Fibroblast of villous mesenchyme (primary cell): ENCODE results near the gene KLB. TPM values are rescaled to one million over a fixed set of nuclear protein-coding genes. Genes with fewer than 3 reads are reported as not detected.
"Not testable (repeated sequence)": the region's sequence is repeated elsewhere in the genome, so short reads cannot be mapped to it uniquely, and the experiment has no call there.

Experiments used
- DNase-seq: peaks from one replicate; pipeline ENCODE4 v3.0.0-alpha.2; 2010; ENCODE audit warnings: low read depth
- H3K4me3 ChIP-seq: 2 replicates; pipeline ENCODE4 v1.5.1; 2011; ENCODE audit warnings: low read depth, mild to moderate bottlenecking, low read length
- CTCF ChIP-seq: IDR thresholded peaks from 2 replicates; pipeline ENCODE4 v1.5.1; 2012; ENCODE audit warnings: low read depth, mild to moderate bottlenecking, low read length; ENCODE audit not compliant: insufficient read depth
- total RNA-seq: library from RNA; depleted of rRNA; stranded (reverse); fragments of >200 nt; gene quantifications from 2 replicates; pipeline ENCODE4 v1.2.3, GENCODE V29; 2012

Gene KLB
- not detected in 2 replicates for total RNA-seq

GRCh38 chr4:39406763-39407583 is at the start of gene KLB:
Gene KLB (plus strand): TSS chr4:39406930. CDS start chr4:39406950, 20 bp downstream.
- no peak for DNase-seq
- no peak for TF ChIP-seq CTCF
- H3K4me3 ChIP-seq: no peak within 1 kb of the TSS

GRCh38 chr4:39357002-39357401 is 49.7 kb upstream of the KLB start:
- H3K4me3 ChIP-seq: no peak overlapping the region
- no peak for DNase-seq
- no peak for TF ChIP-seq CTCF

DNA sequence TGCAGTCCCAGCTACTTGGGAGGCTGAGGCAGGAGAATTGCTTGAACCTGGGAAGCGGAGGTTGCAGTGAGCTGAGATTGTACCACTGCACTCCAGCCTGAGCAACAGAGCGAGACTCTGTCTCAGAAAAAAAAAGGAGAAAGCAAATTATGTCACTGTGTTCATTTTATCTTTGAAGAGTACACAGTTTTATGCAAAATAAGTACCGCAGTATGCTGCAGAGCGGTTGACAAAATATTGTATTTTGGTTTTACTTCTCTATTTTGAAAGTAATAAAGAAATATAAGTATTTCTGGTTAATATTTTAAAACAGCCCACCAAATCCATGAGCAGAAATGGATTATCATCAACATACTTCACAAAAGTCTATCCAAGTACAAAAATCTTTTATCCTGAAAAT is 46.1 kb upstream of the KLB start:
- not testable (repeated sequence) for DNase-seq, H3K4me3 ChIP-seq

GRCh38 chr4:39362827-39363226 is 43.9 kb upstream of the KLB start:
- peak; percentile 90 for DNase-seq
- peak overlapping the region; percentile 25 for H3K4me3 ChIP-seq
- TF ChIP-seq CTCF: no peak

DNA sequence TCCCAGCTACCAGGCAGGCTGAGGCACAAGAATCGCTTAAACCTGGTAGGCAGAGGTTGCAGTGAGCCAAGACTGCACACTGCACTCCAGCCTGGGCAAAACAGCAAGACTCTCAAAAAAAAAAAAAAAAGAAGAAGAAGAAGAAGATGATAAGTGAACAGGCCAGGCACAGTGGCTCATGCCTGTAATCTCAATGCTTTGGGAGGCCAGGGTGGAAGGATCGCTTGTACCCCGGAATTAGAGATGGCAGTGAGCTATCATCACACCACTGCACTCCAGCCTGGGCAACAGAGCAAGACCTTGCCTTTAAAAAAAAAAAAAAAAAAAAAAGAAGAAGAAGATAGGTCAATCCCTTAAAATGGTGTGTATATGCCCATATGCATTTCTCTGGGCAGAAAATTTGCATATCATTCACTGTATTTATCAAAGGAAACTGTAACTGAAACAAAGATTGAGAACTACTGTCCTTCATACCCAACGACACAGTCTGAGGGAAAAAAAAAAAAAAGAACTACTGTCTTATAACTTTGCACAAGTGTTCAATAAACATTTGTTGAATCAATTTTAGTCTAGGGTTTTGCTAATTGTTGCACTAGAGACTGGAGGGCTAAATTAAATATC is 42.8 kb upstream of the KLB start:
- DNase-seq: no peak
- H3K4me3 ChIP-seq: no peak overlapping the region
- TF ChIP-seq CTCF: no peak

DNA sequence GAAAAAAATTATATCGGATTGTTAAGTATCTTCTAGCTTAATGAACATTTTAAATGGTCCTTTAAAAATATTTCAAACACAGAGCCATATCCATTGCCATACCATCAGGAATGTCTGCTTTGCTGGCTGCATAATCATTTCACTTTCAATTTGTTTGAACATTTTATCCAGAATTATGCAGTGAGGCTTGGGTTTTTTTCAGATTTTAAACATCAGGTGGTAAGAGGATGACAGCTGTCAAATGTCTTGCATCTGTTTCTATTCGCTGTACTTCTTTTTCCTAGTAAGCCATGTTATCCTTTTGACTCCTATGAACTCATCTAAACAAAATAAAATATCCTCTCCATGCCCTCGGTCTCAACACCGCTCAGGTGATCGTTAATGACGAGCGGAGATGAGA is 41.4 kb upstream of the KLB start:
- peak overlapping the region; percentile 98 for H3K4me3 ChIP-seq
- TF ChIP-seq CTCF: no peak
- DNase-seq: no peak
